Measurements from ENCODE around the gene LPIN3. TPM values are rescaled to one million over a fixed set of nuclear protein-coding genes. Genes with fewer than 3 reads are reported as not detected.

The LPIN3 gene
- total and polyA plus RNA-seq, 2 experiments from 2014 or later, result 6.1 to 9.7 TPM

- H3K79me2 ChIP-seq (replicated peaks; ENCODE audit: insufficient read depth), result 0 out of 2 replicates have a peak, but pooled peaks cover 4% of the 10 kb centered on the region
These were observed 31.8 kb upstream of the LPIN3 start for GRCh38 chr20:41308726-41309413.

More at GRCh38 chr20:41308726-41309413, 31.8 kb upstream of the LPIN3 start:
- no peaks in the 10 kb centered on the region for H3K36me3 Mint-ChIP-seq (ENCODE audit: low read depth)
- H3F3A ChIP-seq (replicated peaks; ENCODE audit: low read depth), result no peaks in the 10 kb centered on the region
- H3K4me1 Mint-ChIP-seq, result peaks cover 17% of the 10 kb centered on the region; the same call in 2 of the 3 replicates
- no peak overlapping the region for H3K27ac ChIP-seq (ENCODE audit: low read depth)
- DNase-seq (ENCODE audit: low spot score), result no peak
- H3K36me3 ChIP-seq (ENCODE audit: insufficient read depth), result no peaks in the 10 kb centered on the region
- no peaks in the 10 kb centered on the region for H4K20me1 ChIP-seq (replicated peaks; ENCODE audit: insufficient read depth)
- ATAC-seq, result no peak
- no peaks in the 10 kb centered on the region for H3K9me3 Mint-ChIP-seq
- no peak overlapping the region for H3K27ac Mint-ChIP-seq
- peaks cover 7% of the 10 kb centered on the region; the same call in 1 of the 2 replicates for H3K4me1 ChIP-seq (ENCODE audit: insufficient read depth)
- H3K4me2 ChIP-seq, result no peak overlapping the region
- H3K4me3 Mint-ChIP-seq, result no peak overlapping the region
- H3K9me2 ChIP-seq (ENCODE audit: insufficient read depth), result peaks cover 6% of the 10 kb centered on the region; the same call in 1 of the 2 replicates
- no peaks in the 10 kb centered on the region for H3K27me3 ChIP-seq (ENCODE audit: insufficient read depth)
- no peaks in the 10 kb centered on the region for H3K27me3 Mint-ChIP-seq (ENCODE audit: insufficient read depth, low read depth, poor library complexity)
- no peak for TF ChIP-seq ZNF331 (CRISPR knock-in tag; IDR thresholded peaks at IDR 0.05; ENCODE audit: low read depth)
- TF ChIP-seq EZH2phosphoT487 (IDR thresholded peaks at IDR 0.05; ENCODE audit: unreplicated experiment), result no peak
- no peak for TF ChIP-seq JUNB (IDR thresholded peaks at IDR 0.05; ENCODE audit: unreplicated experiment)
- no peak for TF ChIP-seq ETS1 (IDR thresholded peaks at IDR 0.05)
- no peak for TF ChIP-seq ZNF462 (CRISPR knock-in tag; IDR thresholded peaks at IDR 0.05)
- TF ChIP-seq STAT1 (IDR thresholded peaks at IDR 0.05; ENCODE audit: unreplicated experiment), result no peak
- TF ChIP-seq EZH2 (IDR thresholded peaks at IDR 0.05; ENCODE audit: low read depth, unreplicated experiment), result no peak
- TF ChIP-seq CREB1 (CRISPR knock-in tag; IDR thresholded peaks at IDR 0.05; ENCODE audit: low read depth), result no peak
- no peak for TF ChIP-seq REST (IDR thresholded peaks at IDR 0.05; ENCODE audit: unreplicated experiment)
- TF ChIP-seq POLR2AphosphoS5 (IDR thresholded peaks at IDR 0.05; ENCODE audit: low read depth), result no peak
- TF ChIP-seq ZNF114 (CRISPR knock-in tag; IDR thresholded peaks at IDR 0.05), result no peak
- no peak for TF ChIP-seq NANOG (IDR thresholded peaks at IDR 0.05; ENCODE audit: borderline replicate concordance)
- TF ChIP-seq CTCF (conservative IDR thresholded peaks at IDR 0.05; ENCODE audit: low read depth in 2 of 2), result no peak
- H3K4me3 ChIP-seq, result no peak overlapping the region
- no peak overlapping the region for H2AFZ ChIP-seq
